ENCODE measurements around the gene VN1R5.
"Not testable (repeated sequence)": the region's sequence is repeated elsewhere in the genome, so short reads cannot be mapped to it uniquely, and the experiment has no call there.

VN1R5 gene

GRCh38 chr1:247212627-247213617, 43.0 kb upstream of the VN1R5 start:
- no peaks in the 10 kb centered on the region for H3K36me3 ChIP-seq
- H3K4me1 ChIP-seq (ENCODE audit: control insufficient read depth in 1 of 2, insufficient read depth in 1 of 2, low read depth in 1 of 2, low read length in 1 of 2), result peaks cover 17 to 25% of the 10 kb centered on the region in 2 experiments
- no peak overlapping the region for H3K27ac ChIP-seq
- peaks cover 7% of the 10 kb centered on the region for H3K27me3 ChIP-seq
- TF ChIP-seq CTCF (IDR thresholded peaks at IDR 0.05), result no peak
- no peaks in the 10 kb centered on the region for H3K9me3 ChIP-seq
- no peak overlapping the region for H3K4me3 ChIP-seq (ENCODE audit: low read depth in 1 of 2, low read length in 1 of 2)

GRCh38 chr1:247216261-247216660, 39.6 kb upstream of the VN1R5 start:
- H3K9me3 ChIP-seq, result no peaks in the 10 kb centered on the region
- H3K27me3 ChIP-seq, result peaks cover 7% of the 10 kb centered on the region
- peaks cover 0 to 2% of the 10 kb centered on the region in 2 experiments for H3K4me1 ChIP-seq (ENCODE audit: control insufficient read depth in 1 of 2, insufficient read depth in 1 of 2, low read depth in 1 of 2, low read length in 1 of 2)
- no peak overlapping the region for H3K4me3 ChIP-seq (ENCODE audit: low read depth in 1 of 2, low read length in 1 of 2)
- H3K27ac ChIP-seq, result no peak overlapping the region
- H3K36me3 ChIP-seq, result no peaks in the 10 kb centered on the region
- no peak for TF ChIP-seq CTCF (IDR thresholded peaks at IDR 0.05)

GRCh38 chr1:247218121-247218651, 37.7 kb upstream of the VN1R5 start:
- H3K9me3 ChIP-seq, result no peaks in the 10 kb centered on the region
- H3K4me3 ChIP-seq (ENCODE audit: low read depth in 1 of 2, low read length in 1 of 2), result no peak overlapping the region
- H3K4me1 ChIP-seq (ENCODE audit: control insufficient read depth in 1 of 2, insufficient read depth in 1 of 2, low read depth in 1 of 2, low read length in 1 of 2), result no peaks in the 10 kb centered on the region
- TF ChIP-seq CTCF (IDR thresholded peaks at IDR 0.05), result no peak
- H3K36me3 ChIP-seq, result no peaks in the 10 kb centered on the region
- no peak overlapping the region for H3K27ac ChIP-seq
- peaks cover 7% of the 10 kb centered on the region for H3K27me3 ChIP-seq

- not testable (repeated sequence) for H3K27ac ChIP-seq; H3K27me3 ChIP-seq; H3K4me3 ChIP-seq (ENCODE audit: low read depth in 1 of 2, low read length in 1 of 2); H3K36me3 ChIP-seq; H3K9me3 ChIP-seq; H3K4me1 ChIP-seq (ENCODE audit: control insufficient read depth in 1 of 2, insufficient read depth in 1 of 2, low read depth in 1 of 2, low read length in 1 of 2)
These were observed 35.6 kb upstream of the VN1R5 start for GRCh38 chr1:247220280-247220679.

GRCh38 chr1:247222840-247223239, 33.0 kb upstream of the VN1R5 start:
- no peak for TF ChIP-seq CTCF (IDR thresholded peaks at IDR 0.05)
- H3K4me1 ChIP-seq (ENCODE audit: control insufficient read depth in 1 of 2, insufficient read depth in 1 of 2, low read depth in 1 of 2, low read length in 1 of 2), result no peaks in the 10 kb centered on the region
- H3K27me3 ChIP-seq, result no peaks in the 10 kb centered on the region

GRCh38 chr1:247224822-247225221, 31.1 kb upstream of the VN1R5 start:
- TF ChIP-seq CTCF (IDR thresholded peaks at IDR 0.05), result no peak
- Histone ChIP-seq H3K4me1 (ENCODE audit: control insufficient read depth in 1 of 2, insufficient read depth in 1 of 2, low read depth in 1 of 2, low read length in 1 of 2) (no peaks in the 10 kb centered on the region), H3K27ac (no peak overlapping the region), H3K36me3 (no peaks in the 10 kb centered on the region), H3K9me3 (no peaks in the 10 kb centered on the region), H3K4me3 (ENCODE audit: low read depth in 1 of 2, low read length in 1 of 2) (no peak overlapping the region), H3K27me3 (no peaks in the 10 kb centered on the region)

More at GRCh38 chr1:247222840-247223239, 33.0 kb upstream of the VN1R5 start:
- H3K9me3 ChIP-seq, result no peaks in the 10 kb centered on the region
- H3K4me3 ChIP-seq (ENCODE audit: low read depth in 1 of 2, low read length in 1 of 2), result no peak overlapping the region
- H3K36me3 ChIP-seq, result no peaks in the 10 kb centered on the region
- no peak overlapping the region for H3K27ac ChIP-seq
